ENCODE data around the gene MBNL1.

GRCh38 chr3:152252755-152253154 is 16.0 kb upstream of the MBNL1 start:
- TF ChIP-seq CTCF (IDR thresholded peaks at IDR 0.05) (no peak), POLR2A (IDR thresholded peaks at IDR 0.05) (no peak)
